Suprapubic skin (tissue), 3 donors: Measurements from ENCODE around the gene CLTB.

Source experiments
- EP300 ChIP-seq: sonication (generic); formaldehyde crosslinking; IDR thresholded peaks from one replicate; pipeline ENCODE4 v1.6.1; 2017; ENCODE audit warnings: antibody characterized with exemption
- POLR2A ChIP-seq, 2 donors: fragments of 450-650 bp; IDR thresholded peaks; one replicate each; pipeline ENCODE4 v1.6.1; 2017; ENCODE audit warnings: antibody characterized with exemption in 2 of 2, mild to moderate bottlenecking in 2 of 2, moderate library complexity in 2 of 2
- TF ChIP-seq, protein P1 (sequence below), 2 donors: fragments of 200-600 bp in 1 of 2; fragments of 450-650 bp in 1 of 2; sonication (generic) in 1 of 2; IDR thresholded peaks; one replicate each; pipeline ENCODE4 v1.5.1; 2016 to 2019; ENCODE audit warnings: antibody characterized with exemption in 2 of 2, mild to moderate bottlenecking in 1 of 2, moderate library complexity in 1 of 2

DNA sequence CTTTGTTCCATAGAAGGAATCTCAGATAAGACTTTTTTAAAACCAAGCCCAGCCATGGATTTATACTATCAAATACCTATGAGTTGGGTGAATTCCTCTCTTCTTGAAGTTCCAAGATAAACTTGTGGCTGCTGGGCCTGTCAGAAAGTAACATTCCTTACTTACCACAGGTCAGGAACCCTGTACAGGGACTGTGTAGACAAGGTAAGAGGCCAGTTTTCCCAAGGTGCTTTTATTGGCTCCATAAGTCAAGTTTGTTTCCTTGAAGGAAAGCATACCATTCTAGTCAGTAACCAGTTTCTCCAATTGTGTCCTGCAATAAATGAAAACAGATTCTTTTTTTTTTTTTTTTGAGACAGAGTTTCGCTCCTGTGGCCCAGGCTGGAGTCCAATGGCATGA, 8.8 kb upstream of the CLTB start:
- TF ChIP-seq, protein P1, sequence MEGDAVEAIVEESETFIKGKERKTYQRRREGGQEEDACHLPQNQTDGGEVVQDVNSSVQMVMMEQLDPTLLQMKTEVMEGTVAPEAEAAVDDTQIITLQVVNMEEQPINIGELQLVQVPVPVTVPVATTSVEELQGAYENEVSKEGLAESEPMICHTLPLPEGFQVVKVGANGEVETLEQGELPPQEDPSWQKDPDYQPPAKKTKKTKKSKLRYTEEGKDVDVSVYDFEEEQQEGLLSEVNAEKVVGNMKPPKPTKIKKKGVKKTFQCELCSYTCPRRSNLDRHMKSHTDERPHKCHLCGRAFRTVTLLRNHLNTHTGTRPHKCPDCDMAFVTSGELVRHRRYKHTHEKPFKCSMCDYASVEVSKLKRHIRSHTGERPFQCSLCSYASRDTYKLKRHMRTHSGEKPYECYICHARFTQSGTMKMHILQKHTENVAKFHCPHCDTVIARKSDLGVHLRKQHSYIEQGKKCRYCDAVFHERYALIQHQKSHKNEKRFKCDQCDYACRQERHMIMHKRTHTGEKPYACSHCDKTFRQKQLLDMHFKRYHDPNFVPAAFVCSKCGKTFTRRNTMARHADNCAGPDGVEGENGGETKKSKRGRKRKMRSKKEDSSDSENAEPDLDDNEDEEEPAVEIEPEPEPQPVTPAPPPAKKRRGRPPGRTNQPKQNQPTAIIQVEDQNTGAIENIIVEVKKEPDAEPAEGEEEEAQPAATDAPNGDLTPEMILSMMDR (IDR thresholded peaks at IDR 0.05) = no peak
- no peak for TF ChIP-seq POLR2A (IDR thresholded peaks at IDR 0.05)
- TF ChIP-seq EP300 = no peak
